GM12801 (cell line): ENCODE data around the gene CPEB2.

Source experiments
- CTCF ChIP-seq: IDR thresholded peaks from one replicate; pipeline ENCODE4 v1.5.1; 2011; ENCODE audit warnings: control low read depth; ENCODE audit not compliant: insufficient read length; ENCODE audit errors: extremely low read depth

Gene CPEB2

GRCh38 chr4:14985843-14986242 is 16.4 kb upstream of the CPEB2 start:
- no peak for TF ChIP-seq CTCF

- no peak for TF ChIP-seq CTCF
Measured at GRCh38 chr4:14987054-14987453, 15.2 kb upstream of the CPEB2 start.

GRCh38 chr4:14990484-14990883 is 11.8 kb upstream of the CPEB2 start:
- no peak for TF ChIP-seq CTCF

- TF ChIP-seq CTCF = no peak
Measured at GRCh38 chr4:14994242-14994641, 8.0 kb upstream of the CPEB2 start.

- TF ChIP-seq CTCF = no peak
Measured at GRCh38 chr4:15001248-15001868, 923 bp upstream of the CPEB2 start.

- TF ChIP-seq CTCF = no peak
Measured at GRCh38 chr4:15002659-15003400, 549 bp downstream of the CPEB2 start.

GRCh38 chr4:15003401-15003890 is 1.2 kb downstream of the CPEB2 start:
- no peak for TF ChIP-seq CTCF
